Dermis lymphatic vessel endothelial cell (primary cell): Measurements from ENCODE around the gene SLC16A6. TPM values are rescaled to one million over a fixed set of nuclear protein-coding genes. Genes with fewer than 3 reads are reported as not detected.

Source experiments
- total RNA-seq: library from RNA; depleted of rRNA; stranded (reverse); fragments of >200 nt; gene quantifications from 2 replicates; pipeline ENCODE4 v1.2.1, GENCODE V29; 2014

SLC16A6 gene
- 0.43 and 0.54 TPM in 2 replicates for total RNA-seq

GRCh38 chr17:68290955-68291835, at the start of gene SLC16A6, which contains the start of gene ARSG:
Gene SLC16A6 (minus strand): TSS chr17:68291127. CDS start chr17:68278320, 12,807 bp downstream.
Gene ARSG (plus strand): TSS chr17:68291495. CDS start chr17:68307494, 15,999 bp downstream.

GRCh38 chr17:68247445-68248198, 43.3 kb downstream of the SLC16A6 start, which contains the start of gene AMZ2:
Gene AMZ2 (plus strand): TSS chr17:68248043. CDS start chr17:68250188, 2,145 bp downstream.

Other genes starting within 250 kb of the SLC16A6 start
- 28.0 and 29.6 TPM in 2 replicates for gene AMZ2, start 43.1 kb downstream of the SLC16A6 start, total RNA-seq
- 1.9 and 2.1 TPM in 2 replicates for gene ARSG, start 368 bp upstream of the SLC16A6 start, total RNA-seq
- gene WIPI1, start 166.4 kb upstream of the SLC16A6 start, total RNA-seq = 50.5 and 97.1 TPM in 2 replicates
- 470 and 525 TPM in 2 replicates for gene PRKAR1A, start 221.3 kb upstream of the SLC16A6 start, total RNA-seq